Measurements from ENCODE around the gene SLC31A1.

SLC31A1 gene

GRCh38 chr9:113309204-113309813 lies 88.0 kb downstream of the SLC31A1 start:
- no peak for DNase-seq

- DNase-seq = no peak
Measured at GRCh38 chr9:113310538-113310937, 89.2 kb downstream of the SLC31A1 start.

GRCh38 chr9:113311961-113312360 lies 90.6 kb downstream of the SLC31A1 start:
- DNase-seq = no peak

GRCh38 chr9:113313261-113313660 lies 91.9 kb downstream of the SLC31A1 start:
- no peak for DNase-seq
